Activated CD4-positive, alpha-beta T cell treated with anti-CD3 and anti-CD28 coated beads, Interleukin-2, amount 10 ng/mL, durations not matched to agents 7 days and 5 days (primary cell): ENCODE measurements around the gene NRBP1. TPM values are rescaled to one million over a fixed set of nuclear protein-coding genes. Genes with fewer than 3 reads are reported as not detected.
A peak's percentile ranks its signal among the peaks of the same experiment; 100 is the strongest.

ENCODE experiments used
- CTCF ChIA-PET: fragments of 350-600 bp; sonication (Branson Sonifier 250); formaldehyde crosslinking; loops from one replicate; lab custom pipeline; 2021; ENCODE audit warnings: antibody characterized with exemption; lab: Charles Lee
- POLR2A ChIA-PET: fragments of 350-600 bp; sonication (Branson Sonifier 250); formaldehyde crosslinking; loops from one replicate; lab custom pipeline; 2021; ENCODE audit warnings: antibody characterized with exemption; lab: Charles Lee
- DNase-seq: peaks from one replicate; pipeline ENCODE4 v3.0.0-alpha.2; 2020
- H3K27ac Mint-ChIP-seq: one replicate; pipeline ENCODE4 v1.8.0; 2021; ENCODE audit warnings: mild to moderate bottlenecking, moderate library complexity, mixed read lengths
- H3K27me3 Mint-ChIP-seq: one replicate; pipeline ENCODE4 v1.8.0; 2021; ENCODE audit warnings: mixed read lengths
- H3K36me3 Mint-ChIP-seq: one replicate; pipeline ENCODE4 v1.8.0; 2021; ENCODE audit warnings: low read depth, mixed read lengths
- H3K4me1 Mint-ChIP-seq: one replicate; pipeline ENCODE4 v1.8.0; 2021; ENCODE audit warnings: mixed read lengths
- H3K4me3 Mint-ChIP-seq: one replicate; pipeline ENCODE4 v1.8.0; 2021; ENCODE audit warnings: mild to moderate bottlenecking, moderate library complexity, mixed read lengths
- H3K9me3 Mint-ChIP-seq: one replicate; pipeline ENCODE4 v1.8.0; 2021; ENCODE audit warnings: mixed read lengths
- total RNA-seq, 2 experiments: library from RNA; stranded (reverse); gene quantifications; one replicate each; pipeline ENCODE4 v1.2.3, GENCODE V29; 2021

NRBP1 gene
- total RNA-seq, 2 experiments from 2014 or later = 77.1 to 82.3 TPM

GRCh38 chr2:27427863-27428212, 593 bp upstream of the NRBP1 start:
- H3K36me3 Mint-ChIP-seq = peaks cover 4% of the 10 kb centered on the region
- peaks cover 34% of the 10 kb centered on the region for H3K4me1 Mint-ChIP-seq
- DNase-seq = no peak
- H3K9me3 Mint-ChIP-seq = no peaks in the 10 kb centered on the region
- POLR2A ChIA-PET = interaction anchor here (0.6 to 1.0 kb wide), 3 partner anchors 22 to 190 kb away, joined by 3 to 4 read pairs (median 3); no protein-coding TSS in a partner anchor
- peak overlapping the region; percentile 99 for H3K4me3 Mint-ChIP-seq
- peaks cover 3% of the 10 kb centered on the region for H3K27me3 Mint-ChIP-seq
- CTCF ChIA-PET = interaction anchor here (0.8 to 3.2 kb wide), 7 partner anchors 8 to 255 kb away, joined by 3 to 12 read pairs (median 4); partner anchors contain the start of genes EIF2B4 and PPM1G
- H3K27ac Mint-ChIP-seq = peak overlapping the region; percentile 99

- peak; percentile 68 for DNase-seq
- ChIA-PET POLR2A (interaction anchor here (0.6 to 1.6 kb wide), 3 partner anchors 20 to 59 kb away, joined by 3 to 5 read pairs (median 3); partner anchors contain the start of gene PPM1G), CTCF (interaction anchor here (0.9 to 3.2 kb wide), 5 partner anchors 20 to 254 kb away, joined by 3 to 12 read pairs (median 6); partner anchors contain the start of genes EIF2B4, GTF3C2 and PPM1G)
- Mint-ChIP-seq H3K27ac (peak overlapping the region; percentile 99), H3K36me3 (peaks cover 16% of the 10 kb centered on the region), H3K4me1 (peaks cover 37% of the 10 kb centered on the region), H3K27me3 (no peaks in the 10 kb centered on the region), H3K9me3 (no peaks in the 10 kb centered on the region), H3K4me3 (peak overlapping the region; percentile 99)
Observed at GRCh38 chr2:27428978-27429541, 629 bp downstream of the NRBP1 start.

- no peaks in the 10 kb centered on the region for H3K27me3 Mint-ChIP-seq
- H3K4me1 Mint-ChIP-seq = peaks cover 37% of the 10 kb centered on the region
- H3K4me3 Mint-ChIP-seq = peak overlapping the region; percentile 33
- CTCF ChIA-PET = interaction anchor here (0.7 to 1.8 kb wide), 7 partner anchors 10 to 276 kb away, joined by 3 to 6 read pairs (median 3); partner anchors contain the start of gene PPM1G
- peak; percentile 37 for DNase-seq
- POLR2A ChIA-PET = no interaction called here
- H3K36me3 Mint-ChIP-seq = peaks cover 37% of the 10 kb centered on the region
- no peaks in the 10 kb centered on the region for H3K9me3 Mint-ChIP-seq
- peak overlapping the region; percentile 77 for H3K27ac Mint-ChIP-seq
Observed at GRCh38 chr2:27431395-27431794, 3.0 kb downstream of the NRBP1 start.

- no peak overlapping the region for H3K27ac Mint-ChIP-seq
- H3K27me3 Mint-ChIP-seq = no peaks in the 10 kb centered on the region
- POLR2A ChIA-PET = no interaction called here
- peaks cover 64% of the 10 kb centered on the region for H3K36me3 Mint-ChIP-seq
- CTCF ChIA-PET = interaction anchor here (0.6 kb wide), 1 partner anchor 32 kb away, joined by 3 read pairs; no protein-coding TSS in a partner anchor
- H3K9me3 Mint-ChIP-seq = no peaks in the 10 kb centered on the region
- H3K4me1 Mint-ChIP-seq = peaks cover 14% of the 10 kb centered on the region
- DNase-seq = no peak
- H3K4me3 Mint-ChIP-seq = no peak overlapping the region
Observed at GRCh38 chr2:27435628-27436027, 7.2 kb downstream of the NRBP1 start.

- ChIA-PET POLR2A (no interaction called here), CTCF (interaction anchor here (0.6 to 1.4 kb wide), 3 partner anchors 9 to 229 kb away, joined by 3 to 6 read pairs (median 3); no protein-coding TSS in a partner anchor)
- Mint-ChIP-seq H3K36me3 (peaks cover 46% of the 10 kb centered on the region), H3K9me3 (no peaks in the 10 kb centered on the region), H3K27ac (no peak overlapping the region), H3K4me3 (no peak overlapping the region), H3K4me1 (peaks cover 16% of the 10 kb centered on the region), H3K27me3 (no peaks in the 10 kb centered on the region)
- DNase-seq = no peak
Observed at GRCh38 chr2:27441226-27441926, 12.9 kb downstream of the NRBP1 start.

GRCh38 chr2:27441958-27442919, 13.8 kb downstream of the NRBP1 start, which contains the start of gene KRTCAP3:
Gene KRTCAP3 (plus strand): TSS chr2:27442381. CDS start chr2:27442413, 32 bp downstream.
- POLR2A ChIA-PET = no interaction called here
- Mint-ChIP-seq H3K36me3 (peaks cover 38% of the 10 kb centered on the region), H3K27ac (peak within 1 kb of the TSS; percentile 60), H3K4me1 (peaks cover 17% of the 10 kb centered on the region), H3K4me3 (no peak within 1 kb of the TSS), H3K27me3 (no peaks in the 10 kb centered on the region), H3K9me3 (no peaks in the 10 kb centered on the region)
- CTCF ChIA-PET = interaction anchor here (1.0 to 1.4 kb wide), 2 partner anchors 10 to 14 kb away, joined by 3 to 6 read pairs; no protein-coding TSS in a partner anchor
- peak; percentile 45 for DNase-seq

- Mint-ChIP-seq H3K9me3 (no peaks in the 10 kb centered on the region), H3K27ac (no peak overlapping the region), H3K4me3 (no peak overlapping the region), H3K4me1 (peaks cover 17% of the 10 kb centered on the region), H3K36me3 (peaks cover 36% of the 10 kb centered on the region), H3K27me3 (no peaks in the 10 kb centered on the region)
- no peak for DNase-seq
- CTCF ChIA-PET = no interaction called here
- POLR2A ChIA-PET = no interaction called here
Observed at GRCh38 chr2:27442920-27443282, 14.5 kb downstream of the NRBP1 start.

GRCh38 chr2:27445155-27445554, 16.7 kb downstream of the NRBP1 start:
- Mint-ChIP-seq H3K27ac (no peak overlapping the region), H3K9me3 (no peaks in the 10 kb centered on the region), H3K4me3 (no peak overlapping the region), H3K27me3 (no peaks in the 10 kb centered on the region), H3K4me1 (peaks cover 17% of the 10 kb centered on the region), H3K36me3 (peaks cover 23% of the 10 kb centered on the region)
- ChIA-PET POLR2A (no interaction called here), CTCF (interaction anchor here (1.9 kb wide), 1 partner anchor 12 kb away, joined by 4 read pairs; no protein-coding TSS in a partner anchor)
- no peak for DNase-seq

- Mint-ChIP-seq H3K27me3 (no peaks in the 10 kb centered on the region), H3K27ac (peak overlapping the region; percentile 79), H3K4me3 (no peak overlapping the region), H3K36me3 (peaks cover 19% of the 10 kb centered on the region), H3K4me1 (peaks cover 17% of the 10 kb centered on the region), H3K9me3 (no peaks in the 10 kb centered on the region)
- no peak for DNase-seq
- ChIA-PET POLR2A (interaction anchor here (0.5 to 0.6 kb wide), 2 partner anchors 164 to 1567 kb away, joined by 4 to 5 read pairs; no protein-coding TSS in a partner anchor), CTCF (interaction anchor here (0.6 to 1.9 kb wide), 3 partner anchors 12 to 1685 kb away, joined by 3 to 4 read pairs (median 3); no protein-coding TSS in a partner anchor)
Observed at GRCh38 chr2:27445615-27446014, 17.2 kb downstream of the NRBP1 start.

- no peak overlapping the region for H3K4me3 Mint-ChIP-seq
- peak; percentile 62 for DNase-seq
- no peaks in the 10 kb centered on the region for H3K9me3 Mint-ChIP-seq
- ChIA-PET CTCF (interaction anchor here (0.6 to 1.9 kb wide), 3 partner anchors 11 to 1685 kb away, joined by 3 to 4 read pairs (median 3); no protein-coding TSS in a partner anchor), POLR2A (interaction anchor here (0.5 to 0.6 kb wide), 2 partner anchors 163 to 1567 kb away, joined by 4 to 5 read pairs; no protein-coding TSS in a partner anchor)
- no peaks in the 10 kb centered on the region for H3K27me3 Mint-ChIP-seq
- peaks cover 17% of the 10 kb centered on the region for H3K4me1 Mint-ChIP-seq
- peak overlapping the region; percentile 79 for H3K27ac Mint-ChIP-seq
- H3K36me3 Mint-ChIP-seq = peaks cover 15% of the 10 kb centered on the region
Observed at GRCh38 chr2:27446057-27446456, 17.6 kb downstream of the NRBP1 start.

GRCh38 chr2:27448381-27448780, 19.9 kb downstream of the NRBP1 start:
- Mint-ChIP-seq H3K27ac (peak overlapping the region; percentile 38), H3K27me3 (no peaks in the 10 kb centered on the region), H3K4me3 (no peak overlapping the region), H3K4me1 (peaks cover 10% of the 10 kb centered on the region), H3K36me3 (peaks cover under 1% of the 10 kb centered on the region), H3K9me3 (no peaks in the 10 kb centered on the region)
- DNase-seq = no peak
- CTCF ChIA-PET = interaction anchor here (1.1 to 2.3 kb wide), 4 partner anchors 10 to 234 kb away, joined by 3 to 10 read pairs (median 4); no protein-coding TSS in a partner anchor
- POLR2A ChIA-PET = interaction anchor here (0.6 kb wide), 2 partner anchors 56 to 156 kb away, joined by 4 read pairs; no protein-coding TSS in a partner anchor
